T-helper 1 cell treated with Interleukin-12 subunit alpha and Interleukin-12 subunit beta and Interleukin-4 antibody, amounts not matched to agents 30 ng/mL and 1 ng/mL, for 36 hours (primary cell): ENCODE measurements around the gene LGR6. TPM values are rescaled to one million over a fixed set of nuclear protein-coding genes. Genes with fewer than 3 reads are reported as not detected.

Source experiments
- intact Hi-C: fragments of 100-400 bp; cut with micrococcal nuclease; formaldehyde crosslinking; loops from one replicate; pipeline ENCODE4 v1.15.1; 2024
- total RNA-seq: library from RNA; stranded (reverse); gene quantifications from 2 replicates; pipeline ENCODE4 v1.2.3, GENCODE V29; 2022

LGR6 gene
- total RNA-seq, 1 donor from 2014 or later = not detected

DNA sequence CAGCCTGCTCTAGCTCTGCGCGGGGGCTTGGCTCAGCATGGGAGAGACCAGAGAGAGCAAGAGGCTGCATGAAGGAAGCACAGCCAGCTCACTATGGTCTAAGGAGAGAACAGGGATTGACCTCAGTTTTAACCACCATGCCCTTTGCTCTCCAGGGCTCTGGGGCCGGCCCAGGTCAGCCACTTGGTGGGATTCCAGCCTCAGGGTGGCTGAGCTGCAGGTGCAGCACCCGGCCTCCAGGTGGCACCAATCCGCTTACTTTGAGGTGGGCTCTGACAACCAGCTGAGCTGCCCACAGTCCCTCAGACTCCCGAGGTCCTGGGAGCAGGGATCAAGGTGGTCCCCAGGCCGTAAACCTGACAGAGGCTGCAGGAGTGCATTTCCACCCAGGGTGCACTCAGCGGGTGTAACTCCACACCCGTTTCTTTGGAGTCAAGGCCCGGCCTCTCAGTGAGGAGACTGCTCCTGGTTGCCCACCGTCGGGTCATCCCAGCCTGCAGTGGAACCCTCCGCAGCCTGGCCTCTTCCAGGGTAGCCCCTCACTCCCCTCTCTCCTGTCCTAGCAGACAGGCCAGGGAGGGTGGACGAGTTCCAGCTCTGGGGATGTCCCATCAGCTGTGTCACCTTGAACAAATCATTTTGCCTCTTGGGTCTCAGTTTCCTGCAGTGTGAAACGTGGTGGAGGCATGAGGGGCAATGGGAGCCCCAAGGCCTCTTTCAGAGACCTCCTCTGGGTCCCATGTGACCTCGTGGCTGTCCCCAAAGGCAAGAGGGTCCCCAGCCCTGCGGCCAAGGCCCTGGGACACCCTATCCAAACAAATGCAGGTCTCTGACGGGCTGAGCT is 607 bp upstream of the LGR6 start:
- intact Hi-C loops = loop anchor here (1.0 kb wide), 1 partner anchor 122 kb away; no protein-coding TSS in a partner anchor

DNA sequence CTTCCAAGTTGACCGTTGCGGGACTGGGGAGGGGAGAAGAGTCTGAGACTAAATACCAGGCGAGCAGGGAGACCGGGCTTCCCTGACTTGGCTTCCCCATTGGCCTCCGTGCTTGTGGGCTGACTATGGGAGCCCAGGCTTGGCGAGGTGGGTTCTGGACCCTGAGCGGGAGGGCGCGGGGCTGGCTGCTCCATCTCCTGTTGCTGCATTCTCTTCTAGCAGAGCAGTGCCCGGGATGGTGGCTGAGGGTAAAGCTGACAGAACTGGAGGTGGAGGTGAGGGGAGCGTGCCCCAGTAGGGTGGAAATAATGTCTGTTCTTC is 689 bp downstream of the LGR6 start:
- intact Hi-C loops = no loop called here

DNA sequence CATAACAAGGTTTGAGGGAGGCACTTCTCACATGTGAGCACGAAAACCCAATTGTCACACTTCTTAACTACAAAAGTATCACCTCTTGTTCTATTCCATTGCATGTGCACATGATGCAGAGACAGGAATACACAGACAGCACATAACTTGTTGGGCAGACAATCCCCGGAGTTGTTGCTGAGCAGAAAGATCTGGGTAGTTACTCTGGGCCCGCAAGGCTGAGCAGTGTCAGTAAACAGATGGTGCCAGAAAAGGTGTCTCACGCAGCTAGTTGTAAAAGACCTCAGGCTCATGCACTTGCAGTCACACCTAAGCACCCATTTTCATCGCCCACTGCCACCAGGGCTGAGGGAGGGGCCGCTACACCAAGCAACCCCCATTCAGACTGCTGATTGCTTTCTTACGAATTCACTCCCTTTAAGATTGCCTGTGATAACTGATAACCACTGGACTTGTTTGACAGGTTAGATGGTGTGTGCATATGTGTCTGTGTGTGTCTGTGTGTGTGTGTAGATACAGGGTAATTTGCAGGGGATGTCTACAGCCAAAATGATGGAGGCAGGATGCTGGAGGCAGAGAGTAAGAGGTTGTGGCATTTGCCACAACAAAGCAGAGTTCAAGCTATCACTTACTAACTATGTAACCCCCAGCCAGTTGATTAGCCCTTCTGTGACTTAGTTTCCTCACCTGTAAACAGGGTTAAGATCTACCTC is 4.2 kb downstream of the LGR6 start:
- intact Hi-C loops = no loop called here

DNA sequence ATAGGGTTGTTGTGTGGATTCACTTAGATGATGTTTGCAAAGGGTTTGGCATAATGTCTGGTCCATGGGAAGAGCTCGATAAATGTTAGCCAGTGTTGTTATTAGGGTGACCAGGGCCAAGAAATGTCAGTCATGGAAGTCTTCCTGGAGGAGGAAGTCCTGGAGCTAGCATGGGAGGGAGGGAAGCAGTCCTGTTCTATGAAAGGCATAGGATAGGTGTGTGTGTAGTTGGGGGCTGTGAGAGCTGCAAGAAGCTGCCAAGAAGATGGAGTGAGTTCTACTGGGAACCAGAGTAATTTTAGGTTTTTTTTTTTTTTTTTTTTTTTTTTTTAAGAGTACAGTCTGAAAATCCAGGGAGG is 4.7 kb downstream of the LGR6 start:
- intact Hi-C loops = no loop called here

DNA sequence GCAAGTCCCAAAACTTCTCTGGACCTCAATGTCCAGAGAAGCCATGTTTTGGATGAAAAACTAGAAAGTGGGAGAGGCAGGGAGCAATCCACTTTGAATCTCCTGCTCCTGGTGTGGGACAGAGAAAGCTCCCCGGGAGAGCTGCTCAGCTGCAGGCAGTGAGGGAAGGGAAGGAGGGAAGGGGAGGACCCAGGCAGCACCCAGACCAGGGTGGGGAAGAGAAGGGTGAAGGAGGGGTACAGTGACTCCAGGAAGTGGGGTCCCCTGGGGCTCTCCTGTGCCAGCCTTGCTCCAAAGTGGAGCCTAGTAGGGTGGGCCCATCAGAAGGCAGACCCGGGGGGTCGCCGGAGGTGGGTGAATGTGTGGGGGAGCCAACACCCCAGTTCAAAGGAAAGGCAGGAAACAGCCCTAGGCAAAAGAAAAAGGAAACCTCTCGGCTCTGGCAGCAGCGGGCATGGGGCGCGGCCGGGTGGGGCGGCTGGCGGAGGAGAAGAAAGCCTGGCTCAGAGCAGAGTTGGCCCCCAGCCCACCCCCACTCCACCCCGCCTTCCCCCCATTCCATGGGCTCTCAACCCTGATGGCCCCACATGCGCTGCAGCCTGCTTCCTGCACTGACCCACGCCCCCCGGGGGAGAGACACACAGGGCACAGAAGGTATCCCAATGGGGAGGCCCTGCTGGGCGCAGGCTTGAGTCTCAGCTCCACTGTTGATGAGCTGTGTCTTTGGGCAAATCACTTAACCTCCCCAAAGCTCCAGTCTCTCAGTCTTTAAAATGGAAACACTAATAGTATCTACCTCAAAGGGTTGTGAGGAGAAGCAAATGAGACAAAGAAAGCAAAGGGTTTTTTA is 5.7 kb downstream of the LGR6 start:
- intact Hi-C loops = no loop called here

DNA sequence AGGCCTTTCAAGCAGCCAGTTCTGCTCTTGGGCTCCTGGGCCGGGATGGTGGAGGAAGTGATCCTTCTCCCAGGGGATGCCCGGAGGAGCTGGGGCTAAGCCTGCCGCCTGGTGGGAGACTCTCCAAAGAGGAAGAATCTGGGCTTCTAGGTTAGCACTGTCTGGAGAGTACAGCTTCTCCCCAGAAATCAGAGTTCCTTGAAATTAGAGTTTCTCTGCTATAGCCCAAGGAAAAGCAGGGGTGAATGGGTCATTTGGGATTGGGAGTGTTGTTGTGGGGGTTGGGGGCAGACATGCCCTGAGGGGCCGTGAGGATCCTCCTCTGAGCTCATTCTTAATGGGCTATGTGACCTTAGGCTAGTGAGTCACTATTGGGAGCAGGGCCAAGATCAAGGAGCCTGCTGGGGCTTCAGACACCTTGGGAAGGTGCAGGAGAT is 6.5 kb downstream of the LGR6 start:
- intact Hi-C loops = no loop called here

DNA sequence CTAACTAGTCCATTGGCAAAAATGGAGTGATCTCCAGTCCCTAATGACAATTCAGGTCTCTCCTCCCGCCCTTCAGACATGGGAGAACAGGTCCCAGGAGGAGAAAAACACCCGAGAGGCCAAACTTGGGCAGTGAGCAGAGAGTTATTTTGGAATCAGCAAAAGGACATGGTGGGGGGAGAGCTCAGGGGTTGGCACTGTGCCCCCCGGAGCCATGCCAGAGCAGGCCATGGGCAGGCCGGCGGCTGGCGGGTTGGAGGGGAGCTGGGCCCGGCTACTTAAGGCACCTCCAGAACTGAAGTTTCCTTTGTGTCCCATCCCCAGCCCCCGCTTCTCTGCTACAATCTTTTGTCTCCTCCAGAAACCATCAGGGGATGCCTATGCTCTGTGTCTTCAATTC is 7.1 kb downstream of the LGR6 start:
- intact Hi-C loops = no loop called here

DNA sequence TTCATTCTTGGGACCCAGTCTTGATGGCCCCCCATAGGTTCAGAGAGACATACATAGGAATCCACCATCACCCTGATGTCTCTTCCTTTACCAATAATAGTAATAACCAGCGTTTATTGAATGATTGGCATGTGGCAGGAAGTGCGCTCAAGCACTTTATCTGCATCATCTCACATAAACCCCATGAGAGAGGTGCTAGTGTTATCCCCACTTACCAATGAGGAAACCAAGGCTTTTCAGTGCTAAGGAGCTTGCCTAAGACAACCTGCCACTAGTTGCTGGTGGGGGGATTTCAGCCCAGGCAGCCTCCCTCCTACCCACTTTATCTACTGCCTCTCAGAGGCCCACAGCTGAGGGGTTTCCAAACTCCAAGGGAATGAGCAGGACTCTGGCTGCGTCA is 7.7 kb downstream of the LGR6 start:
- intact Hi-C loops = no loop called here

DNA sequence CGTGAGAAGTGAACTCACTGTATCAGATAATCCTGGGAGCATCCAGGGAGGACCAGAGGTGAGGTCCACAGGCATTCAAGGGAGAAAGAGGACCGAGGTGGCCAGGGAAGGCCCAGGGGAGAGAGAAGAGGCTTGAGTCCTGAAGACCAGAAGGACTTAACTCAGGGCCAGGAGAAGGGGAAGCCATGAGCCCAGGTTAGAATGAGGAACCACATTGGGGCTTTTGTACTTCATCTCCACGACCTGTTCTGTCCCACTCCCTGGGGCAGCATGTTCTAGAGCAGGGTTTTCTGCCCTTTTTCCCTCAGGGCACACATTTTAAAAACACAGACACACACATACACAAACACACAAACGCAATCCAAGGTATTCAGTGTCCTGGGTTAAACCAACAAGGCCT is 8.4 kb downstream of the LGR6 start:
- intact Hi-C loops = no loop called here

DNA sequence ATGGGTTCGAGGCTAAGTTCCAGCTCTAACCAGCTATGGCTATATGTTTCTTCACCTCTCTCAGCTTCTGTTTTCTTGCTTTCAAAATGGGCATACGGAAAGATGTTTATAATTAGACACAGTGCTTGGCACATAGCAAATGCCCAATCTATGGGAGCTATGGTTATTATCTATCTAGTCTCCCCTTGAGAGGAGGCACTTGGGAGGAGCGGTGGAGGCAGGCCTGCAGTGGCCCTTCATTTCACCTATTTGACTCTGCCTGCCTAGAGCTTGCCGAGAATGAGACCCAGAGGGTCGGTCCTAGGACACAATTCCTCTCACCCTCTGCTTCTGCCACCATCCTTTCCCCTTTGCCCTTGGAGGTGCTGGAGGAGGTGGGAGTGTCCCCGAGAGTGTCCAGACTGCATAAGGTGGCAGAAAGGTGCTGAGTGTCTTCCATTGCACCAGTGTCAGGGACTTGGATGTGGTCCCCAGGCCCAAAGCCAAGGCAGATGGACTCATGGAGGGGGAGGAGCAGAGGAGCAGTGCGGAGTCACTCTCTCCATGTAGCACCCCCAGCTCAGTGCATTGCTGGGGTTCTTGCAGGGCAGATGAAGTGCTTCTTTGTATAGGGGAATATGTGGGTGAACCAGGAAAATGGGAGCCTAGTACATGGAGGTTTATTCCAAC is 9.0 kb downstream of the LGR6 start:
- intact Hi-C loops = no loop called here

DNA sequence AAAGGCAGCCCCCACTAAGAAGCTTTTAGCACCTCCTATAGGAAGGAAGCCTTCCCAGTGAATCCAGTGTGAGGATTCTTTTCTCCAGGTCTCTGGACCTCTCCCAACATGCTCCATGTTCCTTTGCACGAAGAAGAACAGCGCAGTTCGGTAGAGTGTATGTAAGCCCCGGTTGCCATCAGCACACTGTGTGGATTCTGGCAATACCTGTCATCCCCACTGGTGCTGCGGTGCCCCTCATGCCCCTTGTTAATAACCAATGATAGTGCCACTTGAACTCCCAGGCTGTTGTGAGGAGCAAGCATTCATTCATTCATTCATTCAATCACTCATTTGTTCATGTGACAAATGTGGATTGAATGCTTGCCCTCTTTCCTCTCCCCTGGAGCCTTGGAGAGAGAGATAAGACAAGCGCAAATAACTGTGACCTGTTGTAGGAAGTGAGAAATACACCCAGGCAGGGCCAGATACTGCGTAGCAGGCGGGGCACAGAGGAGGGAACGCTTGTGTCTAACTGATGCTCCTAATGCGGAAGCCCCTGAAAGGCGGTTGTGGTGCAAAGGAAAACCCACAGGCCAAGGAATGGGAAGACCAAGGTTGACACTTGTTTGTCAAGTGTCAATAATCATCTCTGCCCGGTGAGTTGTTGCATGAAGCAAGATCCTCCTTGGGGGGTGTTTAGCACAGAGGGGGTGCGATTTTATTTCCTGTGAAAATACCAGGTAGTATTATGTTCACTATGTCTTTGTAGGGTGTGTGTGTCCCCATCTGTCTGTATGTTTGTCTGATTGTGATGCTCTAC is 9.8 kb downstream of the LGR6 start:
- intact Hi-C loops = no loop called here

DNA sequence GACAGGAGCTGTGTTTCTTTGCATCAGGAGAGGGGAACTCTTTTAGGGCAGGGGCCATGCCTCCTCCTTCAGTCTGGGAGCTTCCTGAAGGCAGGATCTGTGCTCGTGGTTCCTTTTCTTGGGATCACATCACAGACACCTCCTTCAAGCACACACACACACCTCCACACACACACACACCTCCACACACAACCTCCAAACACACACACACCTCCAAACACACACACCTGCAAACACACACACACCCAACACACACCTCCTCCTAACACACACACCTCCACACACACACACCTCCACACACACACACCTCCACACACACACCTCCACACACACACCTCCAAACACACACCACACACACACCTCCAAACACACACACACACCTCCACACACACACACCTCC is 10.5 kb downstream of the LGR6 start:
- intact Hi-C loops = no loop called here

DNA sequence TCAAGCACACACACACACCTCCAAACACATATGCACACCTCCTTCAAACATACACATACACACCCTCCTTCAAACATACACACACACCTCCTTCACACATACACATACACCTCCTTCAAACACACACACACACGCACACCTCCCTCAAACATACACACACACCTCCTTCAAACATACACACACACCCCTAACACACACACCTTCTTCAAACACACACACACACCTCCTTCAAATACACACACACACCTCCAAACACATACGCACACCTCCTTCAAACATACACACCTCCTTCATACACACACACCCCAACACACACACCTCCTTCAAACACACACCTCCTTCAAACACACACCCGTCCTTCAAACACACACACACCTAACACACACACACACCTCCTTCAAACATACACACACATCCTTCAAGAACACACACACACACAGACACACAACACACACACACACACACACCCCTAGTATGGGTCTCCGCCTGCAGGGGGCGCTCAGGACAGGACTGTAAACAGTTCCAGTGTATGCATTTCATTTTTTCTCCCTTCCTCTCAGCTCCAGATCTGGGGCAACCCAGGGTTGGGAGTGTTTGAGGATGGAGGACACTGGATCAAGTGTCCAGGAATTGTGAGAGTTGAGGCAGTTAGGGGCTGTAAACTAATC is 12.1 kb downstream of the LGR6 start:
- intact Hi-C loops = no loop called here

DNA sequence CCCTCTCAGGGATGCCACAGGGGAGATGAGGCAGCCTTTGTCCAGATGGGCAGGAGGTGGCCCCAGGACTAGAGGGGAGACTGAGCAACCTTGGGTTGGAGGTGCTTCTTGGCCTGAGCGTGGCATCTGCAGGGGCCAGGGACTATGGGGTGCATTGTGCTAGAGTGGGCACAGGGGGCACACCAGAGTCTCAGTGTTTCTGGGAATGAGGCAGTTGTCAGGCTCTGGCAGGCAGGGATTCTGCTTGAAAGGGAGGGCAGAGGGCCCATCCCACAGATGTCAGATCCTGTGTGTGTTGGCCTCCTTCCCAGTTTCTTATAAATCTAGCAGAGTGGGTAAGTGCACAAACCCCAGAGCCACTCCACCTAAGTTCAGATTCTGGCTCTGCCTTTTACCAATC is 13.7 kb downstream of the LGR6 start:
- intact Hi-C loops = no loop called here

DNA sequence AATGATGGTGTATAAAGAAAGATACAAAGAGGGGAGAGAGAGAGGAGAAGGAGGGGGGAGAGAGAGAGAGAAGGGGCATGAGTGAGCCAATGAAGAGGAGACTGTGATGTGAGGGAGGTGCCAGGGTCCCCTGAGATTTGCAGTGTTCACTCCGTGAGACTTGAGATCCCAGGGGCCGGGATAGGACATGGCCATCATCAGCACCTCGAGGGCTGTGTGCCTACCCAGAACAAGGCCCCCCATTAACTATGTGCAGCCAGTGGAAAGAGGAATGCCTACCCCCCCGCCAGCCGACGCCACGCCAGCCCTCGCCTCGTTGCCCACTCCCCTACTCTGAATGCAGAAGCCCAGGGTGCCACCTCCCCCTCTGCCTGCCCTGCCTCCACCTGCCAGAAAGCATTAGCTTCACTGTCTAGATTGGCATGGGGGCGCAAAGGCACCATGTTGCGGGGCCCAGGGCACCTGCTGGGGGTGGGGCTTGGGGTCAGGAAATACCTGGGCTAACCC is 14.8 kb downstream of the LGR6 start:
- intact Hi-C loops = no loop called here

DNA sequence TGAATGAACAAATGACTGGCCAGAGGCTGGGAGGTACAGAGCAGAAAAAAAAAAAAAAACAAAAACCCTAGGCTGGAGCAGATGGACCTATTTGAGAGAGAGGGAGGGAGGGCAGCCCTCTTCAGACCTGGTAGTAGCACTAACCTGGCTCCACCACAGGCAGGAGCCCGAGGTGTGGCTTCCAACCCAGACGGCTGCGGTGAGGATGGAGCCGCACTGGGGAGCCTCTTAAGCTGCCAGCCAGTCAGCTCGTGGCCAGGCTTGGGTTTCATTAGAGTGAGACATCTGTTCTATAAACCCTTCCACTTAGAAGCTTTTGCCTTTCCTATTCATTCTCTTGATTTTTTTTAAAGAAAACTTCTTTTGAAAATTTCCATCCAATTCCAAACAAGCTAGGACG is 16.8 kb downstream of the LGR6 start:
- intact Hi-C loops = no loop called here

DNA sequence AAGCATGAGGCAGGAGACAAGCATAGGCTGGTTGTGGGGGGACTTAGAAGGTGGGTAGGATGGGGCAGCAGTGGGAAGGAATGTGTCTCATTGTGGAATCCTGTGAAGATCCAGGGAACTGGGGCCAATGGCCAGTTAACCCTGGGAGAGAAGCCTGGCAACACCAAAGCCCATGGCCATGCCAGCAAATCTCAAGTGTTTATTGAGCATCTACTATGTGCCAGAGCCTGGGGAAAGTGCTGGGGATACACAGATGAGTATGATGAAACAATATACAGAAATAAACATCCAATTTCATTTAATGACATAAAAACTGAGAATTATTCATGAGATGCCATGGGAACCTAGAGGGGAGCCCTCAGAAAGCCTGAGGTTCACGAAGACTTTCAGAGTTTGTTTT is 17.4 kb downstream of the LGR6 start:
- intact Hi-C loops = no loop called here

DNA sequence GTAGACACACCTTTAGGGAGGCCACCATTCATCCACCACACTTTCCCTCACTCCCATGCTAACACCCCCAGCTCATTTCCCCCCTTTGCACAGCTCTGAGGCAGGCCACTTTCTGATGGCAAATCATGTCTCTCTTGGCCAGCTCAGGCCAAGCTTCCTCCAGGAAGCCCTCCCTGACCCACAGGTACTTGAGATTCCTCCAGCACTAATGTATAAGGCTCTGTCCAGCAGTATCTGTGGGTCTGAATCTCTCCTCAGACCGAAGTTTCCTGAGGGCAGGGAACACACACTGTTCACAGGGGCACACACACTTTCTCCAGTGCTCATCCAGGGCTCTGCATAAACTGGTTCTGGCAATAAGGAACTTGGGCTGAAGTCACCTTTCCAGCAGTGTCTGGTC is 19.2 kb downstream of the LGR6 start:
- intact Hi-C loops = no loop called here

DNA sequence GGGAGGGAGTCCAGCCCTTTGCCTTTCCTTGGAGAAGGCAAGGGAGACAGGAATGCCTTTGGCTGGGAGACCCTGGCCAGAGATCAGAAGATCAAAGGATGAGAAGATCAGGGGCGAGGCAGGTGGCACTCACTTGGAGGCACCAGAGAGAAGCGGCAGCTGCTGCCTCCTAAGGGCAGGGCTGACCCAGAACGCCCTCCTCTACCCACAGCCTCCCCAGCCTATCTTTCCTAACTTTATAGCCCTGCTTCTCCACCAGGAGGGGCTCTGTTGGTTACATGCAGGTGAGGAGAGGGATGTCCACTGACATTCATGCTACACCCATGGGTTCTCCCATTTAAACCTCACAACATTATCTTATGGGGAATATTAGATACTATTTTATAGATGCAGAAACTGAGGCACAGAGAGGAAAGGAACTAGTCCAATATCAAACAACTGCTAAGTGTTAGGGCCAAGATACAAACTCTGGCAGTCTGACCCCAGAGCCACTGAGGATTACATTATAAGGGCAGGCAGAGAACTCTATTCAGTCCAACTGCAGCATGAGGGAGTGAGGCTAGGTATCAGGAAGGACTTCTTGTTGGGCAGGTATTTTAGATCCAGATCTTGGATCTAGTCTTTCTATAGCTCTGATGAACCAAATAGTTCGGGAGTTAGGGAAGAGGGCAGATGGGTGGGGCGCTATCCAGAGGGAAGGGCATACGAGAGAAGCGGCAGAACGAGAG is 19.9 kb downstream of the LGR6 start:
- intact Hi-C loops = no loop called here
